Stomach (tissue), 19 donors: ENCODE measurements around the gene TOR1B. TPM values are rescaled to one million over a fixed set of nuclear protein-coding genes. Genes with fewer than 3 reads are reported as not detected.

Experiments used
- DNase-seq, 2 donors: peaks; one replicate each; pipeline versions ENCODE4 v3.0.0 to v3.0.0-alpha.2; 2013 to 2019
- H3K27ac ChIP-seq, 5 donors: fragments of 200-600 bp in 4 of 5; sonication (generic) in 4 of 5; one replicate each; pipeline ENCODE4 v1.5.1; 2013 to 2019; ENCODE audit warnings: mild to moderate bottlenecking in 1 of 5, moderate library complexity in 1 of 5
- H3K27me3 ChIP-seq, 3 donors: fragments of 200-600 bp; sonication (generic); one replicate each; pipeline ENCODE4 v1.5.1; 2017 to 2019; ENCODE audit warnings: mixed run types in 1 of 3
- H3K36me3 ChIP-seq, 4 donors: fragments of 200-600 bp; sonication (generic); 1 replicate in 3 of 4; 2 replicates in 1 of 4; pipeline ENCODE4 v1.5.1; 2016 to 2019
- H3K4me1 ChIP-seq, 4 donors: fragments of 200-600 bp; sonication (generic); one replicate each; pipeline ENCODE4 v1.5.1; 2016 to 2019
- H3K4me3 ChIP-seq, 4 donors: fragments of 200-600 bp; sonication (generic) in 3 of 4; one replicate each; pipeline ENCODE4 v1.5.1; 2016 to 2019; ENCODE audit warnings: mild to moderate bottlenecking in 1 of 4
- H3K9me3 ChIP-seq, 4 donors: fragments of 200-600 bp; sonication (generic); one replicate each; pipeline ENCODE4 v1.5.1; 2016 to 2019
- CTCF ChIP-seq, 7 experiments: fragments of 450-650 bp in 4 of 7; fragments of 200-600 bp in 3 of 7; sonication (generic) in 3 of 7; IDR thresholded peaks; one replicate each; pipeline ENCODE4 v1.5.1; 2016 to 2019; ENCODE audit warnings: antibody characterized with exemption in 7 of 7, control low read depth in 2 of 7, mild to moderate bottlenecking in 1 of 7
- EP300 ChIP-seq: sonication (generic); formaldehyde crosslinking; IDR thresholded peaks from one replicate; pipeline ENCODE4 v1.6.1; 2017; ENCODE audit warnings: antibody characterized with exemption
- POLR2A ChIP-seq, 4 donors: fragments of 450-650 bp; IDR thresholded peaks; one replicate each; pipeline ENCODE4 v1.6.1; 2016; ENCODE audit warnings: antibody characterized with exemption in 4 of 4, control low read depth in 2 of 4, mild to moderate bottlenecking in 1 of 4, moderate library complexity in 1 of 4
- POLR2AphosphoS5 ChIP-seq, 3 donors: sonication (generic); formaldehyde crosslinking; IDR thresholded peaks; one replicate each; pipeline ENCODE4 v1.6.1; 2016; ENCODE audit warnings: antibody characterized with exemption in 3 of 3
- WGBS, 5 donors: extraction: QIAGEN DNeasy Blood & Tissue Kit in 3 of 5; methylation state at CpG; one replicate each; pipeline versions ENCODE4 v1.1.5 to v1.1.7; 2013 to 2018; 5-methylcytosine and 5-hydroxymethylcytosine counted together
- intact Hi-C: fragments of 100-400 bp; cut with DNase I; formaldehyde crosslinking; loops from one replicate; pipeline ENCODE4 v1.15.1; 2023; ENCODE audit warnings: low total_unique reads
- long read RNA-seq, 10 donors: transcript quantifications; one replicate each; lab custom pipeline, GENCODE V29; 2026
- polyA plus RNA-seq, 3 donors: library from polyadenylated mRNA; stranded (reverse); fragments of 200-250 nt; gene quantifications; one replicate each; pipeline ENCODE4 v1.2.3, GENCODE V29; 2013
- total RNA-seq, 5 donors: library from RNA; depleted of rRNA; stranded (reverse); fragments of >200 nt; gene quantifications; one replicate each; pipeline versions ENCODE4 v1.1.0 to v1.2.3, GENCODE V29; 2014 to 2016
- donor health status: healthy with polysubstance abuse.
- donor health status: Bipolar disorder and iron deficiency.
- donor health status: healthy.

Gene TOR1B
- total RNA-seq (100 to 1,000 TPM in 1 of 5 donors, 10 to 100 TPM in 3, 1 to 10 TPM in 1; 6.7 to 151 (median 30.7) TPM), polyA plus RNA-seq (10 to 100 TPM in 2 of 3 donors, 1 to 10 TPM in 1; 4.7 to 13.0 (median 11.1) TPM)
- long read RNA-seq, donor 1, partial matches to known transcripts = 0 of 5 reads
- long read RNA-seq, donor 1, other reads (novel, unspliced or antisense) = 0 of 5 reads
- long read RNA-seq, donor 2, partial matches to known transcripts = 5 of 27 reads
- long read RNA-seq, donor 2, other reads (novel, unspliced or antisense) = 18 of 27 reads
- long read RNA-seq, donor 3, transcript TOR1B-203 (2 exons, 663 nt) = major isoform, 5 of 5 reads
- long read RNA-seq, donor 3, partial matches to known transcripts = 0 of 5 reads
- long read RNA-seq, donor 3, other reads (novel, unspliced or antisense) = 0 of 5 reads
- long read RNA-seq, donor 4, partial matches to known transcripts = 0 of 1 reads
- long read RNA-seq, donor 4, other reads (novel, unspliced or antisense) = 0 of 1 reads
- long read RNA-seq, donor 5, partial matches to known transcripts = 8 of 11 reads
- long read RNA-seq, donor 5, other reads (novel, unspliced or antisense) = 0 of 11 reads
- long read RNA-seq, donor 6, transcript TOR1B-203 (2 exons, 663 nt) = major isoform, 5 of 117 reads
- long read RNA-seq, donor 6, partial matches to known transcripts = 109 of 117 reads
- long read RNA-seq, donor 6, other reads (novel, unspliced or antisense) = 0 of 117 reads
- long read RNA-seq, donor 7, partial matches to known transcripts = 0 of 6 reads
- long read RNA-seq, donor 7, other reads (novel, unspliced or antisense) = 0 of 6 reads
- long read RNA-seq, donor 8, transcript TOR1B-203 (2 exons, 663 nt) = major isoform, 5 of 34 reads
- long read RNA-seq, donor 8, partial matches to known transcripts = 27 of 34 reads
- long read RNA-seq, donor 8, other reads (novel, unspliced or antisense) = 0 of 34 reads
- long read RNA-seq, donor 9, partial matches to known transcripts = 0 of 5 reads
- long read RNA-seq, donor 9, other reads (novel, unspliced or antisense) = 0 of 5 reads
- long read RNA-seq, donor 10, partial matches to known transcripts = 0 of 2 reads
- long read RNA-seq, donor 10, other reads (novel, unspliced or antisense) = 0 of 2 reads

GRCh38 chr9:129802833-129803675 is at the start of gene TOR1B:
TOR1B (plus strand) TSS chr9:129803184; CDS start chr9:129803213, 29 bp downstream.
- Histone ChIP-seq H3K27me3 (no peaks in the 10 kb centered on the region), H3K4me3 (peak within 1 kb of the TSS; percentile 83 to 99 (median 92)), H3K9me3 (no peaks in the 10 kb centered on the region), H3K27ac (peak within 1 kb of the TSS; percentile 90 to 95 (median 91)), H3K4me1 (peaks cover 9 to 40% (median 22%) of the 10 kb centered on the region in 4 donors), H3K36me3 (peaks cover 9 to 20% (median 18%) of the 10 kb centered on the region in 4 donors)
- DNase-seq = peak; percentile 94 to 98
- intact Hi-C loops = no loop called here
- TF ChIP-seq EP300 = no peak
- TF ChIP-seq CTCF (IDR thresholded peaks at IDR 0.05) = no peak
- peak; percentile 83 to 95 (median 91) for TF ChIP-seq POLR2AphosphoS5 (IDR thresholded peaks at IDR 0.05)
- TF ChIP-seq POLR2A (IDR thresholded peaks at IDR 0.05) = peak in 1 of 4 donors; percentile 62
- 0 to 1% (median 0%) methylated on average over 36 to 93 of the region's 93 CpGs for WGBS, 5 donors

- TF ChIP-seq EP300 = no peak
- no peak for TF ChIP-seq POLR2A (IDR thresholded peaks at IDR 0.05)
- TF ChIP-seq POLR2AphosphoS5 (IDR thresholded peaks at IDR 0.05) = no peak
- no peak for TF ChIP-seq CTCF (IDR thresholded peaks at IDR 0.05)
- 69 to 86% (median 78%) methylated on average over 5 of the region's 5 CpGs for WGBS, 5 donors
- peaks cover 0 to 8% (median 4%) of the 10 kb centered on the region in 3 donors for H3K27me3 ChIP-seq
- no peak overlapping the region for H3K4me3 ChIP-seq
- no peak for DNase-seq
- peaks cover 16 to 31% (median 23%) of the 10 kb centered on the region in 4 donors for H3K4me1 ChIP-seq
- H3K9me3 ChIP-seq = no peaks in the 10 kb centered on the region
- no peaks in the 10 kb centered on the region for H3K36me3 ChIP-seq
- intact Hi-C loops = no loop called here
- no peak overlapping the region for H3K27ac ChIP-seq
These were observed 47.8 kb upstream of the TOR1B start for GRCh38 chr9:129755151-129755550.

GRCh38 chr9:129756191-129756590 is 46.8 kb upstream of the TOR1B start:
- intact Hi-C loops = no loop called here
- no peak for DNase-seq
- WGBS, 5 donors = 89 to 94% (median 93%) methylated on average over 6 of the region's 6 CpGs
- H3K27me3 ChIP-seq = peaks cover 0 to 8% (median 4%) of the 10 kb centered on the region in 3 donors
- peaks cover 16 to 32% (median 24%) of the 10 kb centered on the region in 4 donors for H3K4me1 ChIP-seq
- no peak for TF ChIP-seq POLR2AphosphoS5 (IDR thresholded peaks at IDR 0.05)
- no peak for TF ChIP-seq EP300
- no peak for TF ChIP-seq CTCF (IDR thresholded peaks at IDR 0.05)
- no peak for TF ChIP-seq POLR2A (IDR thresholded peaks at IDR 0.05)
- no peak overlapping the region for H3K27ac ChIP-seq
- H3K9me3 ChIP-seq = no peaks in the 10 kb centered on the region
- H3K36me3 ChIP-seq = no peaks in the 10 kb centered on the region
- H3K4me3 ChIP-seq = no peak overlapping the region
